Endothelial cell (in vitro differentiated cells): Measurements from ENCODE around the gene SLX9. TPM values are rescaled to one million over a fixed set of nuclear protein-coding genes. Genes with fewer than 3 reads are reported as not detected.

Experiments used
- DNase-seq: peaks from one replicate; pipeline ENCODE4 v3.0.0; 2021; ENCODE audit warnings: low spot score
- H3K27ac Mint-ChIP-seq: one replicate; pipeline ENCODE4 v1.8.0; 2021; ENCODE audit warnings: mixed read lengths, inconsistent platforms; ENCODE audit not compliant: unreplicated experiment
- H3K27me3 Mint-ChIP-seq: one replicate; pipeline ENCODE4 v1.8.0; 2021; ENCODE audit warnings: mild to moderate bottlenecking, moderate library complexity, mixed read lengths, inconsistent platforms; ENCODE audit not compliant: unreplicated experiment
- H3K36me3 Mint-ChIP-seq: one replicate; pipeline ENCODE4 v1.8.0; 2021; ENCODE audit warnings: mild to moderate bottlenecking, low read depth, mixed read lengths, inconsistent platforms; ENCODE audit not compliant: unreplicated experiment
- H3K4me1 Mint-ChIP-seq: one replicate; pipeline ENCODE4 v1.8.0; 2021; ENCODE audit warnings: mild to moderate bottlenecking, mixed read lengths, inconsistent platforms; ENCODE audit not compliant: unreplicated experiment
- H3K4me3 Mint-ChIP-seq: one replicate; pipeline ENCODE4 v1.8.0; 2021; ENCODE audit warnings: mild to moderate bottlenecking, mixed read lengths, inconsistent platforms; ENCODE audit not compliant: unreplicated experiment
- H3K9me3 Mint-ChIP-seq: one replicate; pipeline ENCODE4 v1.8.0; 2021; ENCODE audit warnings: mixed read lengths, inconsistent platforms; ENCODE audit not compliant: unreplicated experiment
- total RNA-seq: library from RNA; stranded (reverse); fragmentation: NEBNext Ultra II Directional; extraction: Animal tissue kit (Norgen Biotek cat#: 25700); gene quantifications from one replicate; pipeline ENCODE4 v1.2.1, GENCODE V29; 2021; ENCODE audit not compliant: unreplicated experiment
- TF ChIP-seq, protein P1 (sequence below): fragments of 200-600 bp; sonication (generic); IDR thresholded peaks from one replicate; pipeline ENCODE4 v1.5.0; 2021; ENCODE audit warnings: antibody characterized with exemption; ENCODE audit not compliant: unreplicated experiment

The SLX9 gene
- total RNA-seq, 1 donor from 2014 or later, result 13.7 TPM

GRCh38 chr21:44919111-44919912 is 20.5 kb upstream of the SLX9 start:
- Mint-ChIP-seq H3K9me3 (no peaks in the 10 kb centered on the region), H3K27me3 (peaks cover 9% of the 10 kb centered on the region), H3K27ac (no peak overlapping the region), H3K36me3 (no peaks in the 10 kb centered on the region), H3K4me3 (no peak overlapping the region), H3K4me1 (peaks cover 18% of the 10 kb centered on the region)
- DNase-seq, result no peak
- TF ChIP-seq, protein P1, sequence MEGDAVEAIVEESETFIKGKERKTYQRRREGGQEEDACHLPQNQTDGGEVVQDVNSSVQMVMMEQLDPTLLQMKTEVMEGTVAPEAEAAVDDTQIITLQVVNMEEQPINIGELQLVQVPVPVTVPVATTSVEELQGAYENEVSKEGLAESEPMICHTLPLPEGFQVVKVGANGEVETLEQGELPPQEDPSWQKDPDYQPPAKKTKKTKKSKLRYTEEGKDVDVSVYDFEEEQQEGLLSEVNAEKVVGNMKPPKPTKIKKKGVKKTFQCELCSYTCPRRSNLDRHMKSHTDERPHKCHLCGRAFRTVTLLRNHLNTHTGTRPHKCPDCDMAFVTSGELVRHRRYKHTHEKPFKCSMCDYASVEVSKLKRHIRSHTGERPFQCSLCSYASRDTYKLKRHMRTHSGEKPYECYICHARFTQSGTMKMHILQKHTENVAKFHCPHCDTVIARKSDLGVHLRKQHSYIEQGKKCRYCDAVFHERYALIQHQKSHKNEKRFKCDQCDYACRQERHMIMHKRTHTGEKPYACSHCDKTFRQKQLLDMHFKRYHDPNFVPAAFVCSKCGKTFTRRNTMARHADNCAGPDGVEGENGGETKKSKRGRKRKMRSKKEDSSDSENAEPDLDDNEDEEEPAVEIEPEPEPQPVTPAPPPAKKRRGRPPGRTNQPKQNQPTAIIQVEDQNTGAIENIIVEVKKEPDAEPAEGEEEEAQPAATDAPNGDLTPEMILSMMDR, result no peak

- Mint-ChIP-seq H3K27ac (no peak overlapping the region), H3K27me3 (peaks cover 9% of the 10 kb centered on the region)
- DNase-seq, result no peak
Observed at GRCh38 chr21:44919913-44920693, 19.7 kb upstream of the SLX9 start.

GRCh38 chr21:44920694-44921604 is 18.9 kb upstream of the SLX9 start, which contains the start of gene ITGB2:
Gene ITGB2 (minus strand): TSS chr21:44920899. CDS start chr21:44910782, 10,117 bp downstream.
- TF ChIP-seq, protein P1, result no peak
- H3K27me3 Mint-ChIP-seq, result peaks cover 9% of the 10 kb centered on the region
- peaks cover 16% of the 10 kb centered on the region for H3K4me1 Mint-ChIP-seq
- H3K9me3 Mint-ChIP-seq, result no peaks in the 10 kb centered on the region
- DNase-seq, result no peak
- H3K4me3 Mint-ChIP-seq, result peak within 1 kb of the TSS; percentile 65
- no peaks in the 10 kb centered on the region for H3K36me3 Mint-ChIP-seq
- no peak within 1 kb of the TSS for H3K27ac Mint-ChIP-seq

More at GRCh38 chr21:44919913-44920693, 19.7 kb upstream of the SLX9 start:
- TF ChIP-seq, protein P1, result no peak
- no peaks in the 10 kb centered on the region for H3K9me3 Mint-ChIP-seq
- H3K4me3 Mint-ChIP-seq, result peak overlapping the region; percentile 65
- no peaks in the 10 kb centered on the region for H3K36me3 Mint-ChIP-seq
- peaks cover 20% of the 10 kb centered on the region for H3K4me1 Mint-ChIP-seq

GRCh38 chr21:44921928-44922327 is 17.9 kb upstream of the SLX9 start:
- H3K36me3 Mint-ChIP-seq, result no peaks in the 10 kb centered on the region
- H3K27ac Mint-ChIP-seq, result no peak overlapping the region
- no peak for DNase-seq
- no peaks in the 10 kb centered on the region for H3K9me3 Mint-ChIP-seq
- H3K4me3 Mint-ChIP-seq, result no peak overlapping the region
- H3K4me1 Mint-ChIP-seq, result peaks cover 23% of the 10 kb centered on the region
- TF ChIP-seq, protein P1, result no peak
- peaks cover 14% of the 10 kb centered on the region for H3K27me3 Mint-ChIP-seq
